ENCODE measurements around the gene PMF1. TPM values are rescaled to one million over a fixed set of nuclear protein-coding genes. Genes with fewer than 3 reads are reported as not detected.

PMF1 gene
- total and polyA plus RNA-seq, 2 donors from 2014 or later: 65.6 to 110 TPM

DNA sequence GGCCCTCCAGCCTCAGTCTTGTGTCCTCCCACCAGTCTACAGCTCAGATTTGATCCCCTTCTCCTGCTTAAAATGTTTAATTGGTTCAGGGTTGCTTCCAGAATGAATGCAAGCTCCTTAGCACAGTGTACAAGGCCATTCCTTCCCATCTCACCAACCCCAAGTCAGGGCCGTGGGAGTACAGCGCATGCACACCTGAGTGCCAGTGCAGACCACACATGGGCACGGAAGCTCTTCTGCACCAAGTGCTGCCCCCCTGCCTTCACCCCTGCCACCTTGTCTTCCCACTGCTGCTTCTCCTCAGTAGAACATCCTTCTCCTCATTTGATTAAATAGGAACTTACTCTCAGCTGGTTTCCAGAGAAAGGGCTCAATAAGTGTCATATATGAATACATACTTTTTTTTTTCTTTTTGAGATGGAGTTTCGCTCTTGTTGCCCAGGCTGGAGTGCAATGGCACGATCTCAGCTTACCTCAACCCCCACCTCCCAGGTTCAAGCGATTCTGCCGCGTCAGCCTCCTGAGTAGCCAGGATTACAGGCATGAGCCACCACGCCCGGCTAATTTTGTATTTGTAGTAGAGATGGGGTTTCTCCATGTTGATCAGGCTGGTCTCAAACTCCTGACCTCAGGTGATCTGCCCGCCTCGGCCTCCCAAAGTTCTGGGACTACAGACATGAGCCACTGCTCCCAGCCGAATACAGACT, 9.3 kb downstream of the PMF1 start:
- FAIRE-seq (no peak), DNase-seq (no peak)
- Histone ChIP-seq H3K27ac (ENCODE audit: low read depth in 2 of 2, low read length in 2 of 2) (no peak overlapping the region), H3K36me3 (ENCODE audit: control insufficient read depth in 2 of 3, insufficient read depth in 3 of 3, low read length in 3 of 3) (peaks cover 3 to 27% (median 19%) of the 10 kb centered on the region in 3 donors), H3K9me3 (ENCODE audit: control insufficient read depth in 2 of 3, insufficient read depth in 1 of 3, low read length in 3 of 3) (no peaks in the 10 kb centered on the region), H3K4me1 (ENCODE audit: control insufficient read depth in 2 of 3, insufficient read depth in 2 of 3, low read depth in 1 of 3, low read length in 3 of 3) (peaks cover 0 to 5% (median 2%) of the 10 kb centered on the region in 3 donors), H3K27me3 (ENCODE audit: control insufficient read depth, insufficient read depth, low read length) (no peaks in the 10 kb centered on the region), H3K9ac (ENCODE audit: low read length in 3 of 3) (no peak overlapping the region), H3K4me3 (ENCODE audit: low read length in 3 of 3) (no peak overlapping the region)
- TF ChIP-seq, protein P1, sequence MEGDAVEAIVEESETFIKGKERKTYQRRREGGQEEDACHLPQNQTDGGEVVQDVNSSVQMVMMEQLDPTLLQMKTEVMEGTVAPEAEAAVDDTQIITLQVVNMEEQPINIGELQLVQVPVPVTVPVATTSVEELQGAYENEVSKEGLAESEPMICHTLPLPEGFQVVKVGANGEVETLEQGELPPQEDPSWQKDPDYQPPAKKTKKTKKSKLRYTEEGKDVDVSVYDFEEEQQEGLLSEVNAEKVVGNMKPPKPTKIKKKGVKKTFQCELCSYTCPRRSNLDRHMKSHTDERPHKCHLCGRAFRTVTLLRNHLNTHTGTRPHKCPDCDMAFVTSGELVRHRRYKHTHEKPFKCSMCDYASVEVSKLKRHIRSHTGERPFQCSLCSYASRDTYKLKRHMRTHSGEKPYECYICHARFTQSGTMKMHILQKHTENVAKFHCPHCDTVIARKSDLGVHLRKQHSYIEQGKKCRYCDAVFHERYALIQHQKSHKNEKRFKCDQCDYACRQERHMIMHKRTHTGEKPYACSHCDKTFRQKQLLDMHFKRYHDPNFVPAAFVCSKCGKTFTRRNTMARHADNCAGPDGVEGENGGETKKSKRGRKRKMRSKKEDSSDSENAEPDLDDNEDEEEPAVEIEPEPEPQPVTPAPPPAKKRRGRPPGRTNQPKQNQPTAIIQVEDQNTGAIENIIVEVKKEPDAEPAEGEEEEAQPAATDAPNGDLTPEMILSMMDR (IDR thresholded peaks at IDR 0.05; ENCODE audit: borderline replicate concordance, extremely low read depth, insufficient read depth): no peak
- intact Hi-C loops (cut with DNase I): loop anchor here (5.0 kb wide), 1 partner anchor 130 kb away; no protein-coding TSS in a partner anchor

DNA sequence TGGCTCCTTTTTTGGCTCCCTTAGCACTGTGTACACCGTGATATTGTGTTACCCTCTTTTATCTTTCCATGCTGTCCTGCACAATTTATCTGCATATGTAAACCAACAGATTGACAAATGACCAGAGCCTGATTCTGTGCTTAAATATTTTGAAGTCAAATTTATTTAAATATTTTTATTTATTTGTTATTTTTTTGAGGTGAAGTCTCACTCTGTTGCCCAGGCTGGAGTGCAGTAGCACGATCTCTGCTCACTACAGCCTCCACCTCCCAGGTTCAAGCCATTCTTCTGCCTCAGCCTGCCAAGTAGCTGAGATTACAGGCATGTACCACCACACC, 12.8 kb downstream of the PMF1 start:
- H3K36me3 ChIP-seq (ENCODE audit: control insufficient read depth in 2 of 3, insufficient read depth in 3 of 3, low read length in 3 of 3): peaks cover 3 to 30% (median 22%) of the 10 kb centered on the region in 3 donors
- H3K27me3 ChIP-seq (ENCODE audit: control insufficient read depth, insufficient read depth, low read length): no peaks in the 10 kb centered on the region
- no peak overlapping the region for H3K9ac ChIP-seq (ENCODE audit: low read length in 3 of 3)
- no peaks in the 10 kb centered on the region for H3K9me3 ChIP-seq (ENCODE audit: control insufficient read depth in 2 of 3, insufficient read depth in 1 of 3, low read length in 3 of 3)
- no peak overlapping the region for H3K27ac ChIP-seq (ENCODE audit: low read depth in 2 of 2, low read length in 2 of 2)
- intact Hi-C loops (cut with DNase I): loop anchor here (5.0 kb wide), 1 partner anchor 78 kb away; no protein-coding TSS in a partner anchor
- H3K4me3 ChIP-seq (ENCODE audit: low read length in 3 of 3): no peak overlapping the region
- DNase-seq (no peak), FAIRE-seq (no peak)
- TF ChIP-seq, protein P1 (IDR thresholded peaks at IDR 0.05; ENCODE audit: borderline replicate concordance, extremely low read depth, insufficient read depth): no peak
- peaks cover 0 to 2% (median 0%) of the 10 kb centered on the region in 3 donors for H3K4me1 ChIP-seq (ENCODE audit: control insufficient read depth in 2 of 3, insufficient read depth in 2 of 3, low read depth in 1 of 3, low read length in 3 of 3)

DNA sequence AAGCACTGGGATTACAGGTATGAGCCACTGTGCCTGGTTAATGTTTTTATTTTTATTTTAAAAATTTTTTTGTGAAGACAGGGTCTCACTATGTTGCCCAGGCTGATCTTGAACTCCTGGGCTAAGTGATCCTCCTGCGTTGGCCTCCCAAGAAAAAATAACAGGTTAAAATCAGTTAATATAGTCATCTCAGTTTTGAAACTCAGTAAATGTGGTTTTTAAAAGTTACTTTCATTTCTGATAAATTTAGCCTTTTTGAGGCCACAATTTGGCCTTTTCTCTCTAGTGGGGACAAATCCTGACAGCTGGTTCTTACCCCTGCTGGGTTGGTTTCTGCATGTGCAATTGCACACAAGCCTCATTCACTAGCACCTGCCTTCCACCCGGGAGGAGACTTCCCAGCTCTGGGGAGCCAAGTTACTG, 13.3 kb downstream of the PMF1 start:
- intact Hi-C loops (cut with DNase I): loop anchor here (5.0 kb wide), 1 partner anchor 79 kb away; no protein-coding TSS in a partner anchor

More for the DNA sequence above, 13.3 kb downstream of the PMF1 start:
- no peak overlapping the region for H3K4me3 ChIP-seq (ENCODE audit: low read length in 3 of 3)
- H3K36me3 ChIP-seq (ENCODE audit: control insufficient read depth in 2 of 3, insufficient read depth in 3 of 3, low read length in 3 of 3): peaks cover 3 to 25% (median 19%) of the 10 kb centered on the region in 3 donors
- no peak for DNase-seq
- peaks cover 0 to 2% (median 0%) of the 10 kb centered on the region in 3 donors for H3K4me1 ChIP-seq (ENCODE audit: control insufficient read depth in 2 of 3, insufficient read depth in 2 of 3, low read depth in 1 of 3, low read length in 3 of 3)
- H3K27ac ChIP-seq (ENCODE audit: low read depth in 2 of 2, low read length in 2 of 2): no peak overlapping the region
- H3K9ac ChIP-seq (ENCODE audit: low read length in 3 of 3): no peak overlapping the region
- H3K27me3 ChIP-seq (ENCODE audit: control insufficient read depth, insufficient read depth, low read length): no peaks in the 10 kb centered on the region
- no peaks in the 10 kb centered on the region for H3K9me3 ChIP-seq (ENCODE audit: control insufficient read depth in 2 of 3, insufficient read depth in 1 of 3, low read length in 3 of 3)
- FAIRE-seq: no peak
- TF ChIP-seq, protein P1 (IDR thresholded peaks at IDR 0.05; ENCODE audit: borderline replicate concordance, extremely low read depth, insufficient read depth): no peak

Data from kidney (tissue), 14 donors.